K562 (cell line): ENCODE data around the gene DNAH1. TPM values are rescaled to one million over a fixed set of nuclear protein-coding genes. Genes with fewer than 3 reads are reported as not detected.
A peak's percentile ranks its signal among the peaks of the same experiment; 100 is the strongest.

Experiments
- ATAC-seq: fragments of 200-7000 bp; cut with Tn5 transposase; 3 replicates; pipeline ENCODE4 v1.9.1; 2020; ENCODE audit warnings: moderate library complexity
- BruUV-seq: library from RNA; stranded (reverse); fragments of 400-500 nt; replicated peaks from 2 replicates; lab custom pipeline; 2021; lab: Mats Ljungman, UMichigan
- CTCF ChIA-PET: fragments of 300-600 bp; formaldehyde crosslinking; extraction: SDS; loops from one replicate; lab custom pipeline; 2021; ENCODE audit warnings: low intra/inter-chr PET ratio; lab: Yijun Ruan, JAX
- POLR2A ChIA-PET: fragments of 300-600, 350-650 bp; sonication (Branson Sonifier 250); formaldehyde crosslinking; extraction: SDS; loops from one replicate; lab custom pipeline; 2021; ENCODE audit warnings: antibody characterized with exemption, inconsistent platforms; lab: Yijun Ruan, JAX
- DNase-seq, 4 experiments: peaks; one replicate each; pipeline versions ENCODE4 v3.0.0 to v3.0.0-alpha.2; 2011 to 2018; ENCODE audit warnings: low spot score in 3 of 4, mixed read lengths in 3 of 4; ENCODE audit errors: extremely low read depth in 1 of 4
- FAIRE-seq: peaks from 2 replicates; lab custom pipeline; 2011; peaks lifted over from hg19 to GRCh38; lab: Jason Lieb, UNC
- H2AFZ ChIP-seq: 2 replicates; pipeline ENCODE4 v1.6.0; 2011; ENCODE audit warnings: low read depth, low read length, control low read depth, inconsistent platforms
- H3K27ac ChIP-seq: fragments of 200-600 bp; 3 replicates; pipeline ENCODE4 v1.8.0; 2011; ENCODE audit warnings: low read depth, mild to moderate bottlenecking, control low read depth, inconsistent platforms, low read length, moderate library complexity, mixed read lengths; ENCODE audit errors: extremely low read depth
- H3K27me3 ChIP-seq, 2 experiments: fragments of 300-600 bp in 1 of 2; 2 replicates in 1 of 2; 3 replicates in 1 of 2; pipeline versions ENCODE4 v1.6.0 to v1.8.0; 2011; ENCODE audit warnings: inconsistent platforms in 2 of 2, low read length in 2 of 2, mild to moderate bottlenecking in 1 of 2, mixed read lengths in 1 of 2, moderate library complexity in 1 of 2; ENCODE audit not compliant: control insufficient read depth in 2 of 2, insufficient read depth in 2 of 2
- H3K36me3 ChIP-seq: fragments of 300-600 bp; 3 replicates; pipeline ENCODE4 v1.8.0; 2011; ENCODE audit warnings: mild to moderate bottlenecking, low read length, inconsistent platforms; ENCODE audit not compliant: control insufficient read depth, insufficient read depth
- H3K4me1 ChIP-seq, 2 experiments: fragments of 200-600 bp in 1 of 2; replicated peaks in 1 of 2; 2 replicates in 1 of 2; 3 replicates in 1 of 2; pipeline versions ENCODE4 v1.5.1 to v1.8.0; 2011; ENCODE audit warnings: inconsistent platforms in 2 of 2, low read length in 2 of 2, mild to moderate bottlenecking in 1 of 2, mixed read lengths in 1 of 2, moderate library complexity in 1 of 2; ENCODE audit not compliant: control insufficient read depth in 2 of 2, insufficient read depth in 2 of 2
- H3K4me2 ChIP-seq: 2 replicates; pipeline ENCODE4 v1.6.1; 2011; ENCODE audit warnings: low read length, control low read depth, inconsistent platforms, mixed read lengths; ENCODE audit not compliant: insufficient read depth
- H3K4me3 ChIP-seq: fragments of 200-600 bp; sonication (generic), shearing (Covaris generic); 2 replicates; pipeline ENCODE4 v1.5.1; 2016; ENCODE audit warnings: control low read depth, inconsistent platforms
- H3K79me2 ChIP-seq: fragments of 200-600 bp; 3 replicates; pipeline ENCODE4 v1.8.0; 2011; ENCODE audit warnings: low read length, inconsistent platforms; ENCODE audit not compliant: control insufficient read depth, insufficient read depth
- H3K9ac ChIP-seq, 2 experiments: 2 replicates each; pipeline versions ENCODE4 v1.6.0 to v1.6.1; 2011; ENCODE audit warnings: low read depth in 2 of 2, low read length in 2 of 2, control low read depth in 1 of 2, inconsistent platforms in 1 of 2, mild to moderate bottlenecking in 1 of 2, mixed read lengths in 1 of 2; ENCODE audit not compliant: insufficient read depth in 1 of 2
- H3K9me1 ChIP-seq: one replicate; pipeline ENCODE4 v1.6.0; 2011; ENCODE audit warnings: inconsistent platforms, mild to moderate bottlenecking, low read length, moderate library complexity; ENCODE audit not compliant: control insufficient read depth, insufficient read depth
- H3K9me3 ChIP-seq: replicated peaks from 2 replicates; pipeline ENCODE4 v1.5.1; 2011; ENCODE audit warnings: low read depth, low read length, inconsistent platforms; ENCODE audit not compliant: control insufficient read depth, insufficient read depth
- H4K20me1 ChIP-seq: replicated peaks from 2 replicates; pipeline ENCODE4 v1.6.1; 2011; ENCODE audit warnings: low read length, inconsistent platforms, mixed read lengths; ENCODE audit not compliant: control insufficient read depth, insufficient read depth
- CTCF ChIP-seq, 3 experiments: IDR thresholded peaks in 2 of 3; conservative IDR thresholded peaks in 1 of 3; 2 replicates each; pipeline ENCODE4 v1.5.1; 2011 to 2012; ENCODE audit warnings: low read length in 3 of 3, mild to moderate bottlenecking in 3 of 3, control low read depth in 2 of 3, improper control_type of control experiment in 1 of 3, inconsistent platforms in 1 of 3, low read depth in 1 of 3, mixed read lengths in 1 of 3, moderate library complexity in 1 of 3; ENCODE audit not compliant: insufficient read depth in 2 of 3
- CUX1 ChIP-seq: fragments of 200-800 bp; sonication (Bioruptor generic); IDR thresholded peaks from 2 replicates; pipeline ENCODE4 v1.6.1; 2016; ENCODE audit warnings: missing genetic modification characterization, missing compliant biosample characterization
- HDAC1 ChIP-seq, 2 experiments: fragments of 450-650 bp; IDR thresholded peaks; 2 replicates each; pipeline ENCODE4 v1.6.1; 2016 to 2017; ENCODE audit warnings: inconsistent platforms in 1 of 2, mild to moderate bottlenecking in 1 of 2, moderate library complexity in 1 of 2
- ZNF639 ChIP-seq, 2 experiments: fragments of 200-800 bp in 1 of 2; sonication (Bioruptor generic) in 1 of 2; sonication (generic) in 1 of 2; formaldehyde crosslinking in 1 of 2; IDR thresholded peaks in 1 of 2; conservative IDR thresholded peaks in 1 of 2; 2 replicates each; pipeline versions ENCODE4 v1.5.0 to v1.6.1; 2016 to 2020; ENCODE audit warnings: missing compliant biosample characterization in 1 of 2, missing genetic modification characterization in 1 of 2, missing genetic modification reagents in 1 of 2
- WGBS: fragments of 100-300 bp; shearing (Covaris generic); methylation state at CpG from one replicate; pipeline ENCODE4 v1.1.6; 2016; ENCODE audit warnings: low coverage, mixed read lengths; ENCODE audit not compliant: insufficient coverage; ENCODE audit errors: missing lambda C conversion rate; 5-methylcytosine and 5-hydroxymethylcytosine counted together
- in situ Hi-C: fragments of 300-500 bp; cut with MboI; formaldehyde crosslinking; loops from 4 replicates; pipeline ENCODE4 v1.15.0; 2018; ENCODE audit warnings: inconsistent platforms, mixed read lengths
- intact Hi-C: fragments of 100-400 bp; cut with micrococcal nuclease; formaldehyde crosslinking; loops from 2 replicates; pipeline ENCODE4 v1.14.2; 2022
- polyA plus RNA-seq, 8 experiments: library from polyadenylated mRNA; depleted of rRNA in 4 of 8; stranded (reverse) in 5 of 8; unstranded in 3 of 8; fragments of >200 nt; fragmentation: Nextera tagmentation in 2 of 8; fragmentation: Illumina TruSeq in 1 of 8; extraction: Ambion mirVana in 2 of 8; extraction: Trizol in 1 of 8; gene quantifications; 2 replicates each; pipeline versions ENCODE4 v1.2.1 to v1.2.3, GENCODE V29; 2011 to 2014; ENCODE audit warnings: inconsistent platforms in 1 of 8, missing spikeins in 1 of 8
- total RNA-seq, 7 experiments: library from RNA; depleted of rRNA in 6 of 7; stranded (reverse); fragments of >200 nt in 6 of 7; fragmentation: Illumina TruSeq in 2 of 7; extraction: Trizol in 2 of 7; gene quantifications; 2 replicates each; pipeline versions ENCODE4 v1.2.1 to v1.2.3, GENCODE V29; 2011 to 2021; ENCODE audit warnings: low replicate concordance in 1 of 7

DNAH1 gene
- total and polyA plus RNA-seq, 9 of the 15 experiments (the other 6 are each of a cell fraction or from before 2014, with no cell fraction given), result 0.04 to 0.84 (median 0.50) TPM

- Histone ChIP-seq H3K36me3 (no peaks in the 10 kb centered on the region), H2AFZ (peak overlapping the region; percentile 89), H3K27ac (peak overlapping the region; percentile 48; the same call in 1 of the 3 replicates), H3K9ac (peak overlapping the region in 1 of 2 experiments; percentile 66; a peak in 2 of 4 replicates), H3K79me2 (no peaks in the 10 kb centered on the region), H3K4me3 (no peak overlapping the region), H3K4me1 (peaks cover 5 to 27% of the 10 kb centered on the region in 2 experiments; a peak in 4 of 5 replicates), H3K9me3 (no peaks in the 10 kb centered on the region), H4K20me1 (no peaks in the 10 kb centered on the region), H3K27me3 (no peaks in the 10 kb centered on the region; a peak in 1 of 5 replicates), H3K4me2 (peak overlapping the region; percentile 65), H3K9me1 (no peaks in the 10 kb centered on the region)
- CTCF ChIA-PET, result interaction anchor here (0.6 to 1.0 kb wide), 2 partner anchors 12 to 51 kb away, joined by 4 read pairs; no protein-coding TSS in a partner anchor
- DNase-seq (no peak), FAIRE-seq (no peak), ATAC-seq (no peak)
- in situ Hi-C loops, result no loop called here
- BruUV-seq, result no TSS peak
- POLR2A ChIA-PET, result interaction anchor here (1.9 kb wide), 1 partner anchor 10 kb away, joined by 4 read pairs; no protein-coding TSS in a partner anchor
- intact Hi-C loops, result no loop called here
- WGBS, result 65% methylated on average over 6 of the region's 6 CpGs
- TF ChIP-seq HDAC1 (IDR thresholded peaks at IDR 0.05), result no peak
- TF ChIP-seq ZNF639 (CRISPR knock-in tag; conservative IDR thresholded peaks at IDR 0.05 in 1 of 2, IDR thresholded peaks at IDR 0.05 in 1 of 2), result no peak
Observed at GRCh38 chr3:52373676-52374075, 57.6 kb downstream of the DNAH1 start.

GRCh38 chr3:52374173-52374572 is 58.1 kb downstream of the DNAH1 start:
- BruUV-seq, result no TSS peak
- intact Hi-C loops (no loop called here), in situ Hi-C loops (no loop called here)
- Histone ChIP-seq H3K4me2 (no peak overlapping the region), H3K79me2 (no peaks in the 10 kb centered on the region), H3K4me1 (peaks cover 5 to 22% of the 10 kb centered on the region in 2 experiments; a peak in 4 of 5 replicates), H3K4me3 (no peak overlapping the region), H3K9me1 (no peaks in the 10 kb centered on the region), H2AFZ (no peak overlapping the region), H3K27me3 (no peaks in the 10 kb centered on the region), H3K9ac (no peak overlapping the region), H3K36me3 (no peaks in the 10 kb centered on the region), H4K20me1 (no peaks in the 10 kb centered on the region), H3K27ac (no peak overlapping the region), H3K9me3 (no peaks in the 10 kb centered on the region)
- DNase-seq, result peak in 1 of 4 experiments; percentile 14
- CTCF ChIA-PET, result no interaction called here
- WGBS, result 70% methylated on average over 2 of the region's 2 CpGs
- FAIRE-seq, result peak; percentile 71
- POLR2A ChIA-PET, result interaction anchor here (1.9 kb wide), 1 partner anchor 11 kb away, joined by 4 read pairs; no protein-coding TSS in a partner anchor
- 0 out of 3 replicates have a peak, but pooled peaks have one; percentile 22 for ATAC-seq
- TF ChIP-seq CTCF (IDR thresholded peaks at IDR 0.05 in 2 of 3, conservative IDR thresholded peaks at IDR 0.05 in 1 of 3; ENCODE audit: insufficient read depth in 2 of 3, low read depth in 1 of 3, low read length in 3 of 3), result peak in 2 of 3 experiments; percentile 33 to 35; a peak in 3 of 6 replicates
- no peak for TF ChIP-seq CUX1 (CRISPR knock-in tag)
